ENCODE results near the gene CLDN34.
A peak's percentile ranks its signal among the peaks of the same experiment; 100 is the strongest.

The CLDN34 gene

GRCh38 chrX:10011261-10011931 is 44.2 kb downstream of the CLDN34 start:
- Histone ChIP-seq H3K79me1 (replicated peaks; ENCODE audit: low read length, poor library complexity, severe bottlenecking) (no peaks in the 10 kb centered on the region), H3K27ac (ENCODE audit: low read length, poor library complexity, severe bottlenecking) (no peak overlapping the region), H2BK5ac (ENCODE audit: low read depth, low read length, poor library complexity, severe bottlenecking) (no peak overlapping the region), H4K91ac (ENCODE audit: low read length) (no peak overlapping the region), H3K18ac (ENCODE audit: low read depth in 1 of 2, low read length in 2 of 2) (no peak overlapping the region), H3K36me3 (ENCODE audit: control insufficient read depth in 1 of 2, insufficient read depth in 2 of 2, low read depth in 1 of 2, low read length in 2 of 2) (no peaks in the 10 kb centered on the region), H2AFZ (ENCODE audit: low read depth, low read length) (no peak overlapping the region), H3K4me1 (ENCODE audit: control insufficient read depth, insufficient read depth, low read depth, low read length) (no peaks in the 10 kb centered on the region), H3K23ac (ENCODE audit: low read length in 2 of 2) (no peak overlapping the region), H2BK120ac (ENCODE audit: low read depth, low read length) (no peak overlapping the region), H3K4ac (ENCODE audit: low read depth in 1 of 2, low read length in 2 of 2) (no peak overlapping the region), H2BK12ac (ENCODE audit: low read length in 2 of 2) (peak overlapping the region in 1 of 2 experiments; percentile 76), H4K8ac (ENCODE audit: low read length) (no peak overlapping the region), H3K4me3 (ENCODE audit: insufficient read depth in 1 of 2, low read depth in 1 of 2, low read length in 2 of 2) (no peak overlapping the region), H3K27me3 (ENCODE audit: control insufficient read depth in 1 of 2, insufficient read depth in 1 of 2, low read length in 2 of 2) (peaks cover 0 to 3% of the 10 kb centered on the region in 2 experiments), H3K4me2 (ENCODE audit: low read length, poor library complexity, severe bottlenecking) (no peak overlapping the region), H3K9me3 (ENCODE audit: control insufficient read depth, low read length) (no peaks in the 10 kb centered on the region), H3K14ac (ENCODE audit: low read length in 2 of 2) (no peak overlapping the region), H2AK5ac (ENCODE audit: low read length, severe bottlenecking) (no peak overlapping the region), H3K9ac (ENCODE audit: low read length) (no peak overlapping the region), H2BK15ac (ENCODE audit: low read depth, poor library complexity, severe bottlenecking) (no peak overlapping the region)
- DNase-seq, result peak; percentile 73
- 0% methylated on average over 2 of the region's 10 CpGs for WGBS

GRCh38 chrX:10011991-10012390 is 44.8 kb downstream of the CLDN34 start:
- H4K91ac ChIP-seq (ENCODE audit: low read length), result no peak overlapping the region
- H4K8ac ChIP-seq (ENCODE audit: low read length), result no peak overlapping the region
- DNase-seq, result peak; percentile 37
- no peak overlapping the region for H3K4me3 ChIP-seq (ENCODE audit: insufficient read depth in 1 of 2, low read depth in 1 of 2, low read length in 2 of 2)
- 15% methylated on average over 7 of the region's 9 CpGs for WGBS
- H3K18ac ChIP-seq (ENCODE audit: low read depth in 1 of 2, low read length in 2 of 2), result no peak overlapping the region
- H3K14ac ChIP-seq (ENCODE audit: low read length in 2 of 2), result no peak overlapping the region
- no peaks in the 10 kb centered on the region for H3K79me1 ChIP-seq (replicated peaks; ENCODE audit: low read length, poor library complexity, severe bottlenecking)
- no peak overlapping the region for H2BK120ac ChIP-seq (ENCODE audit: low read depth, low read length)
- H2BK5ac ChIP-seq (ENCODE audit: low read depth, low read length, poor library complexity, severe bottlenecking), result no peak overlapping the region
- H2AFZ ChIP-seq (ENCODE audit: low read depth, low read length), result no peak overlapping the region
- no peak overlapping the region for H3K27ac ChIP-seq (ENCODE audit: low read length, poor library complexity, severe bottlenecking)
- H3K4me1 ChIP-seq (ENCODE audit: control insufficient read depth, insufficient read depth, low read depth, low read length), result peaks cover 1% of the 10 kb centered on the region
- no peak overlapping the region for H3K9ac ChIP-seq (ENCODE audit: low read length)
- H2AK5ac ChIP-seq (ENCODE audit: low read length, severe bottlenecking), result no peak overlapping the region
- H3K4ac ChIP-seq (ENCODE audit: low read depth in 1 of 2, low read length in 2 of 2), result no peak overlapping the region
- no peaks in the 10 kb centered on the region for H3K9me3 ChIP-seq (ENCODE audit: control insufficient read depth, low read length)
- no peak overlapping the region for H2BK15ac ChIP-seq (ENCODE audit: low read depth, poor library complexity, severe bottlenecking)
- H3K4me2 ChIP-seq (ENCODE audit: low read length, poor library complexity, severe bottlenecking), result no peak overlapping the region
- no peaks in the 10 kb centered on the region for H3K36me3 ChIP-seq (ENCODE audit: control insufficient read depth in 1 of 2, insufficient read depth in 2 of 2, low read depth in 1 of 2, low read length in 2 of 2)
- H2BK12ac ChIP-seq (ENCODE audit: low read length in 2 of 2), result no peak overlapping the region
- H3K23ac ChIP-seq (ENCODE audit: low read length in 2 of 2), result no peak overlapping the region
- peaks cover 0 to 3% of the 10 kb centered on the region in 2 experiments for H3K27me3 ChIP-seq (ENCODE audit: control insufficient read depth in 1 of 2, insufficient read depth in 1 of 2, low read length in 2 of 2)

- Histone ChIP-seq H3K27ac (ENCODE audit: low read length, poor library complexity, severe bottlenecking) (no peak overlapping the region), H4K8ac (ENCODE audit: low read length) (peak overlapping the region; percentile 88), H4K91ac (ENCODE audit: low read length) (no peak overlapping the region), H3K27me3 (ENCODE audit: control insufficient read depth in 1 of 2, insufficient read depth in 1 of 2, low read length in 2 of 2) (peaks cover 0 to 3% of the 10 kb centered on the region in 2 experiments), H2BK5ac (ENCODE audit: low read depth, low read length, poor library complexity, severe bottlenecking) (no peak overlapping the region), H2BK12ac (ENCODE audit: low read length in 2 of 2) (peak overlapping the region in 1 of 2 experiments; percentile 42), H3K4me2 (ENCODE audit: low read length, poor library complexity, severe bottlenecking) (peak overlapping the region; percentile 68), H3K9ac (ENCODE audit: low read length) (peak overlapping the region; percentile 67), H3K36me3 (ENCODE audit: control insufficient read depth in 1 of 2, insufficient read depth in 2 of 2, low read depth in 1 of 2, low read length in 2 of 2) (no peaks in the 10 kb centered on the region), H3K4ac (ENCODE audit: low read depth in 1 of 2, low read length in 2 of 2) (peak overlapping the region in 1 of 2 experiments; percentile 51), H3K9me3 (ENCODE audit: control insufficient read depth, low read length) (no peaks in the 10 kb centered on the region), H2BK15ac (ENCODE audit: low read depth, poor library complexity, severe bottlenecking) (peak overlapping the region; percentile 0), H3K79me1 (replicated peaks; ENCODE audit: low read length, poor library complexity, severe bottlenecking) (no peaks in the 10 kb centered on the region), H2BK120ac (ENCODE audit: low read depth, low read length) (peak overlapping the region; percentile 54), H2AK5ac (ENCODE audit: low read length, severe bottlenecking) (no peak overlapping the region), H3K18ac (ENCODE audit: low read depth in 1 of 2, low read length in 2 of 2) (peak overlapping the region; percentile 75 to 84), H3K4me1 (ENCODE audit: control insufficient read depth, insufficient read depth, low read depth, low read length) (peaks cover 4% of the 10 kb centered on the region), H2AFZ (ENCODE audit: low read depth, low read length) (no peak overlapping the region), H3K14ac (ENCODE audit: low read length in 2 of 2) (peak overlapping the region in 1 of 2 experiments; percentile 22), H3K4me3 (ENCODE audit: insufficient read depth in 1 of 2, low read depth in 1 of 2, low read length in 2 of 2) (peak overlapping the region; percentile 68 to 74), H3K23ac (ENCODE audit: low read length in 2 of 2) (no peak overlapping the region)
- 2% methylated on average over 15 of the region's 110 CpGs for WGBS
- DNase-seq, result peak; percentile 88
These were observed 47.5 kb downstream of the CLDN34 start for GRCh38 chrX:10014462-10015354.

GRCh38 chrX:10015355-10015722 is 48.2 kb downstream of the CLDN34 start:
- Histone ChIP-seq H3K18ac (ENCODE audit: low read depth in 1 of 2, low read length in 2 of 2) (peak overlapping the region in 1 of 2 experiments; percentile 84), H3K14ac (ENCODE audit: low read length in 2 of 2) (no peak overlapping the region), H3K4ac (ENCODE audit: low read depth in 1 of 2, low read length in 2 of 2) (peak overlapping the region in 1 of 2 experiments; percentile 51), H3K9ac (ENCODE audit: low read length) (no peak overlapping the region), H3K27me3 (ENCODE audit: control insufficient read depth in 1 of 2, insufficient read depth in 1 of 2, low read length in 2 of 2) (peaks cover 0 to 3% of the 10 kb centered on the region in 2 experiments), H3K9me3 (ENCODE audit: control insufficient read depth, low read length) (no peaks in the 10 kb centered on the region), H3K27ac (ENCODE audit: low read length, poor library complexity, severe bottlenecking) (no peak overlapping the region), H3K36me3 (ENCODE audit: control insufficient read depth in 1 of 2, insufficient read depth in 2 of 2, low read depth in 1 of 2, low read length in 2 of 2) (no peaks in the 10 kb centered on the region), H3K4me2 (ENCODE audit: low read length, poor library complexity, severe bottlenecking) (no peak overlapping the region), H4K91ac (ENCODE audit: low read length) (no peak overlapping the region), H2BK12ac (ENCODE audit: low read length in 2 of 2) (no peak overlapping the region), H2BK15ac (ENCODE audit: low read depth, poor library complexity, severe bottlenecking) (no peak overlapping the region), H4K8ac (ENCODE audit: low read length) (no peak overlapping the region), H3K4me1 (ENCODE audit: control insufficient read depth, insufficient read depth, low read depth, low read length) (peaks cover 4% of the 10 kb centered on the region), H2AFZ (ENCODE audit: low read depth, low read length) (no peak overlapping the region), H3K4me3 (ENCODE audit: insufficient read depth in 1 of 2, low read depth in 1 of 2, low read length in 2 of 2) (peak overlapping the region; percentile 68 to 77), H3K23ac (ENCODE audit: low read length in 2 of 2) (no peak overlapping the region), H2AK5ac (ENCODE audit: low read length, severe bottlenecking) (no peak overlapping the region), H2BK5ac (ENCODE audit: low read depth, low read length, poor library complexity, severe bottlenecking) (no peak overlapping the region), H2BK120ac (ENCODE audit: low read depth, low read length) (no peak overlapping the region), H3K79me1 (replicated peaks; ENCODE audit: low read length, poor library complexity, severe bottlenecking) (no peaks in the 10 kb centered on the region)
- no peak for DNase-seq
- no CpG with 5 or more reads among the region's 71 CpGs for WGBS

All from mesenchymal stem cell (in vitro differentiated cells and primary cell).